Left renal pelvis (tissue), 4 donors: Measurements from ENCODE around the gene SUSD5. TPM values are rescaled to one million over a fixed set of nuclear protein-coding genes. Genes with fewer than 3 reads are reported as not detected.
"Not testable (repeated sequence)": the region's sequence is repeated elsewhere in the genome, so short reads cannot be mapped to it uniquely, and the experiment has no call there.

Experiments used
- DNase-seq, 4 donors: peaks; one replicate each; pipeline ENCODE4 v3.0.0-alpha.2; 2013; ENCODE audit warnings: low read depth in 4 of 4, low spot score in 3 of 4
- polyA plus RNA-seq, 4 donors: library from polyadenylated mRNA; unstranded; fragments of 120-200 nt; gene quantifications; one replicate each; pipeline ENCODE4 v1.2.1, GENCODE V29; 2013; ENCODE audit not compliant: insufficient read length in 4 of 4

SUSD5 gene
- polyA plus RNA-seq, 4 donors = 4.1 to 53.4 (median 8.4) TPM

- DNase-seq = no peak
Observed at GRCh38 chr3:33117461-33117860, 101.1 kb downstream of the SUSD5 start.

DNA sequence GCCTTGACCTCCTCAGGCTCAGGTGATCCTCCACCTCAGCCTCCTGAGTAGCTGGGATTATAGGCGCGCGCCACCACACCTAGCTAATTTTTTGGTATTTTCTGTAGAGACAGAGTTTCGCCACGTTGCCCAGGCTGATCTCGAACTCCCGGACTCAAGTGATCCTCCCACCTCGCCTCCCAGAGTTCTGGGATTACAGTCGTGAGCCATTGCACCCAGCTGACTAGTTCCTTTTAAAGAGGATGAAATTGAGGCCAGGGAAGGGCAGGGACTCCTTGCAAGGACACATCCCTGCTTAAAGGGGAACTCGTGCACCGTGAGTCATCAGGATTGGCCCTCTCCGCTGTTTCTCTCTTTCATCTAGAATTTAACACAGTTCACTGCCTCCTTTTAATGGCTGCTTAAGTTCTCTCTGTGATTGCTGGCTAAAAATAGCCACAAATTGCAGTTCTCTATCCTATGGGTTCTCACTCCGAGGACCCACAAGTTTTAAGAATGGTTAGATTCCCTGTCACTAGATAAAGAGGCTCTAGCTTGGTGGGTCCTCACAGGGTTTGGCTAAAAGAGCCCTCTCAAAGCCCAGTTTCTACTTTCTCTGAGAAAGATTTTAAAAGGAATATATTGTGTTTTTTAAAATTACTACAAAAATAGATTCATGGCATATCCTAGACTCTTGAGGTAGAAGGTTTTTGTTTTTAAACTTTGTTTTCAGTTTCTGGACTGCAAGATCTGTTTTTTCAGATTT lies 103.4 kb downstream of the SUSD5 start:
- no peak for DNase-seq

- no peak for DNase-seq
Observed at GRCh38 chr3:33114622-33115023, 104.0 kb downstream of the SUSD5 start.

DNA sequence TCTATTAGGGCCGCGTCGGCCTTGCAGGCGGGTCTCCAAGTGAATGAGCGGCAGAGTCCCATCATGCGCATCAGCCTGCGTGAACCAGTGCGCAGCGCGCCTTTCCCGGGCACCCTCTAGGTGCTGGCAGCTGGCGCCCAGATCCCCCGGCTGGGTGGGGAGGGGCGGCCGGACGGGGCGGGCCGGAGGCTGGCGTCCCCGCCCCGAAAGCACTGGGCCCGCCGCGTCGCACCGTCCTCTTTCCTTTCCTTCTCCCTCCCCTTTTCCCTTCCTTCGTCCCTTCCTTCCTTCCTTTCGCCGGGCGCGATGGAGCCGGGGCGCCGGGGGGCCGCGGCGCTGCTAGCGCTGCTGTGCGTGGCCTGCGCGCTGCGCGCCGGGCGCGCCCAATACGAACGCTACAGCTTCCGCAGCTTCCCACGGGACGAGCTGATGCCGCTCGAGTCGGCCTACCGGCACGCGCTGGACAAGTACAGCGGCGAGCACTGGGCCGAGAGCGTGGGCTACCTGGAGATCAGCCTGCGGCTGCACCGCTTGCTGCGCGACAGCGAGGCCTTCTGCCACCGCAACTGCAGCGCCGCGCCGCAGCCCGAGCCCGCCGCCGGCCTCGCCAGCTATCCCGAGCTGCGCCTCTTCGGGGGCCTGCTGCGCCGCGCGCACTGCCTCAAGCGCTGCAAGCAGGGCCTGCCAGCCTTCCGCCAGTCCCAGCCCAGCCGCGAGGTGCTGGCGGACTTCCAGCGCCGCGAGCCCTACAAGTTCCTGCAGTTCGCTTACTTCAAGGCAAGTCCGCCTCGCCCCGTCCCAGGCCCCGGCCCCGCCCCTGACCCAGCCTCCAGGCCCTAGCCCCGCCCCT lies 104.6 kb downstream of the SUSD5 start, which contains the start of gene CRTAP:
Gene CRTAP, plus strand, starts transcription at position 243 of the 850 bp plus-strand sequence. Its CDS starts 64 bp downstream, at position 307.
- peak; percentile 60 to 80 (median 71) for DNase-seq

DNA sequence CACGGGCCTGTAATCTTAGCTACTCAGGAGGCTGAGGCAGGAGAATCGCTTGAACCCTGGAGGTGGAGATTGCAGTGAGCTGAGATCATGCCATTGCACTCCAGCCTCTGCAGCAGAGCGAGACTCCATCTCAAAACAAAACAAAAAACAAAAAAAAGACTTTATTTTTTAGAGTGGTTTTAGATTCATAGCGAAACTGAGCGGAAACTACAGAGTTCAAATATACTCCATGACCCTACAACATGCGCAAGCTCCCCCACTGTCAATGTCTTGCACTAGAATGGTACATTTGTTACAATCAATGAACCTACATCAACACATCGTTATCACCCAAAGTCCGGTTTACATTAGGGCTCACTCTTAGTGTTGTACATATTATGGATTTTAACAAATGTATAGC lies 107.0 kb downstream of the SUSD5 start:
- DNase-seq = no peak

- DNase-seq = not testable (repeated sequence)
Observed at GRCh38 chr3:33106854-33107253, 111.8 kb downstream of the SUSD5 start.

DNA sequence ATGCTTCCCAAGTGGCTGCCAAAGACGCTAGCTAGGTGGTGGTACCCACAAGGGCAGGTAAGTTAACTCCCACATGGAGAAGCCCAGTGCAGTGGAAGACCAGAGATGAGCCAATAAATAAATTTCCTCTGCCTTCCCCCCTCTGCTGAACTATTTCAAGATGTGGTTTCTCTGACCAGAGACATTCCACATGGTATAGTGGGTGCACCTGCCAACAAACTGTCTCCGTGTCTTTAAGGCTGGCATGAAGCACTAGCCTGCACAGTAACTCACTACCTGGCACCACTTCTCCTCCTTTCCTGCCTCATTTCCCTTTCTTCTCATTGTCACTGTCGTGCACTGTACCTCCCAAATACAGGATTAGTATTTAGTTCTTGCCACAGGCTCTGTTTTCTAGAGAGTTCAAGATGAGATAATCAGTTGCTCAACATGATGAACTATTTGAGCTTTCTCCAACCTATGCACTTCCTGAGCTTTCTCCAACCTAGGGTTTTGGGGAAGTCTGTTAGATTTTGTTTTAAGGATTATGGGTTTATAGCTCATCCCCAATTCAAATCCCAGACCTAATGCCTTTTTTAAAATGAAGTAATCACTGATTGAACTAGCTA lies 113.2 kb downstream of the SUSD5 start:
- DNase-seq = no peak

GRCh38 chr3:33104803-33105202 lies 113.8 kb downstream of the SUSD5 start:
- DNase-seq = no peak

- no peak for DNase-seq
Observed at GRCh38 chr3:33103480-33103879, 115.1 kb downstream of the SUSD5 start.

GRCh38 chr3:33103034-33103433 lies 115.6 kb downstream of the SUSD5 start:
- no peak for DNase-seq

DNA sequence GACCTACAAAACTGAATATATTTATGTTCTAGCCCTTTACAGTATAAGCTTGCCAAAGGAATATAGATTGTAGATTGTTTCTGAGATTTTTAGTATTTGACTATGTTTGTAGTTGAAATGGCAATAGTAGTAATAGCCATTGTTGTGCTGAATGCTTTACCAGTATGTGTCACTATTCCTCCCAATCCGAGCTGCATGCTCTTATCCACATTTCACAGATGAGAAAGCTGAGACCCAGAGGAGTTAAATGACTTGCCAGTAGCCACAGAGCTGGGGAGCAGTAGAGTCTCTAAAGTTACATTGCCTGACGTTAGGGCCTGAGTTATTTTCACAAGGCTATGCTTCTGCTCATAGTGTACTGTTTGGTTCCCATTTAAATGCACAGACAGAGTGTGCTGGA lies 118.4 kb downstream of the SUSD5 start:
- DNase-seq = no peak

Other genes starting within 250 kb of the SUSD5 start
- 100 to 1,000 TPM in 2 of 4 donors, 10 to 100 TPM in 2; 53.0 to 115 (median 95.3) TPM for gene GLB1, start 121.7 kb downstream of the SUSD5 start, polyA plus RNA-seq
- gene TMPPE, start 121.7 kb downstream of the SUSD5 start, polyA plus RNA-seq = 1 to 10 TPM; 1.4 to 2.3 (median 1.7) TPM
- 100 to 1,000 TPM; 158 to 328 (median 185) TPM for gene CRTAP, start 104.8 kb downstream of the SUSD5 start, polyA plus RNA-seq
- gene FBXL2, start 58.6 kb upstream of the SUSD5 start, polyA plus RNA-seq = 10 to 100 TPM; 26.4 to 33.3 (median 31.7) TPM
- gene UBP1, start 221.6 kb upstream of the SUSD5 start, polyA plus RNA-seq = 100 to 1,000 TPM in 1 of 4 donors, 10 to 100 TPM in 3; 90.7 to 113 (median 96.6) TPM